HEK293 (cell line): ENCODE data around the gene NUMB.

Experiments
- CTCF ChIA-PET: fragments of 350-600 bp; formaldehyde crosslinking; extraction: SDS; loops from one replicate; lab custom pipeline; 2021; ENCODE audit warnings: antibody characterized with exemption; lab: Yijun Ruan, JAX
- POLR2A ChIA-PET: fragments of 300-600 bp; formaldehyde crosslinking; extraction: SDS; loops from one replicate; lab custom pipeline; 2020; ENCODE audit warnings: antibody characterized with exemption, inconsistent platforms; lab: Yijun Ruan, JAX
- H3K27ac ChIP-seq: fragments of 200-500 bp; sonication (Bioruptor generic); 2 replicates; pipeline ENCODE4 v1.5.1; 2014; ENCODE audit warnings: low read depth, low read length, control low read depth, inconsistent platforms; ENCODE audit errors: extremely low read depth
- H3K36me3 ChIP-seq, 2 experiments: fragments of 200-500 bp in 1 of 2; sonication (Bioruptor generic) in 1 of 2; 1 replicate in 1 of 2; 2 replicates in 1 of 2; pipeline ENCODE4 v1.5.1; 2014 to 2017; ENCODE audit warnings: inconsistent platforms in 2 of 2, low read length in 2 of 2; ENCODE audit not compliant: control insufficient read depth in 2 of 2, insufficient read depth in 1 of 2
- H3K4me1 ChIP-seq: fragments of 200-500 bp; sonication (Bioruptor generic); 2 replicates; pipeline ENCODE4 v1.5.1; 2014; ENCODE audit warnings: mild to moderate bottlenecking, low read length, inconsistent platforms; ENCODE audit not compliant: control insufficient read depth, insufficient read depth
- H3K4me3 ChIP-seq: 2 replicates; pipeline ENCODE4 v1.5.1; 2011; ENCODE audit warnings: low read depth, mild to moderate bottlenecking, control low read depth, low read length, moderate library complexity
- H3K9me3 ChIP-seq: fragments of 200-500 bp; sonication (Bioruptor generic); 2 replicates; pipeline ENCODE4 v1.5.1; 2014; ENCODE audit warnings: low read depth, low read length, inconsistent platforms; ENCODE audit not compliant: control insufficient read depth, insufficient read depth
- SCRT1 ChIP-seq: fragments of 450-650 bp; formaldehyde crosslinking; IDR thresholded peaks from 2 replicates; pipeline ENCODE4 v1.5.1; 2016; ENCODE audit warnings: missing biosample characterization, missing genetic modification characterization, borderline replicate concordance
- SCRT2 ChIP-seq: fragments of 450-650 bp; formaldehyde crosslinking; IDR thresholded peaks from 2 replicates; pipeline ENCODE4 v1.5.1; 2016; ENCODE audit warnings: missing biosample characterization, missing genetic modification characterization
- ZBTB11 ChIP-seq: fragments of 450-650 bp; formaldehyde crosslinking; conservative IDR thresholded peaks from 2 replicates; pipeline ENCODE4 v1.5.1; 2016; ENCODE audit warnings: low read depth, missing biosample characterization, missing genetic modification characterization
- ZNF112 ChIP-seq: fragments of 450-650 bp; formaldehyde crosslinking; IDR thresholded peaks from 2 replicates; pipeline ENCODE4 v1.5.0; 2017; ENCODE audit warnings: missing biosample characterization, missing genetic modification characterization
- ZNF155 ChIP-seq: fragments of 450-650 bp; formaldehyde crosslinking; IDR thresholded peaks from 2 replicates; pipeline ENCODE4 v1.5.1; 2016; ENCODE audit warnings: missing biosample characterization, missing genetic modification characterization
- ZNF19 ChIP-seq: fragments of 450-650 bp; formaldehyde crosslinking; IDR thresholded peaks from 2 replicates; pipeline ENCODE4; 2016; ENCODE audit warnings: missing biosample characterization, missing genetic modification characterization, low read depth
- ZNF354C ChIP-seq: fragments of 450-650 bp; formaldehyde crosslinking; IDR thresholded peaks from 2 replicates; pipeline ENCODE4 v1.5.1; 2016; ENCODE audit warnings: missing biosample characterization, missing genetic modification characterization, low read depth, borderline replicate concordance
- ZNF426 ChIP-seq: fragments of 450-650 bp; formaldehyde crosslinking; IDR thresholded peaks from 2 replicates; pipeline ENCODE4 v1.5.1; 2017; ENCODE audit warnings: missing biosample characterization, missing genetic modification characterization, mild to moderate bottlenecking, inconsistent platforms, moderate library complexity
- ZNF48 ChIP-seq: fragments of 450-650 bp; formaldehyde crosslinking; IDR thresholded peaks from 2 replicates; pipeline ENCODE4 v1.5.1; 2016; ENCODE audit warnings: missing biosample characterization, missing genetic modification characterization
- ZNF600 ChIP-seq: fragments of 450-650 bp; formaldehyde crosslinking; IDR thresholded peaks from 2 replicates; pipeline ENCODE4 v1.5.1; 2016; ENCODE audit warnings: missing biosample characterization, missing genetic modification characterization
- ZNF654 ChIP-seq: fragments of 450-650 bp; formaldehyde crosslinking; IDR thresholded peaks from 2 replicates; pipeline ENCODE4 v1.5.1; 2016; ENCODE audit warnings: low read depth, missing biosample characterization, missing genetic modification characterization
- ZNF664 ChIP-seq: fragments of 450-650 bp; formaldehyde crosslinking; IDR thresholded peaks from 2 replicates; pipeline ENCODE4 v1.5.1; 2016; ENCODE audit warnings: missing biosample characterization, missing genetic modification characterization
- ZNF701 ChIP-seq: fragments of 450-650 bp; formaldehyde crosslinking; IDR thresholded peaks from 2 replicates; pipeline ENCODE4 v1.5.1; 2016; ENCODE audit warnings: missing biosample characterization, missing genetic modification characterization
- ZNF792 ChIP-seq: fragments of 450-650 bp; formaldehyde crosslinking; IDR thresholded peaks from 2 replicates; pipeline ENCODE4 v1.5.1; 2016; ENCODE audit warnings: missing biosample characterization, missing genetic modification characterization
- ZSCAN30 ChIP-seq: fragments of 450-650 bp; IDR thresholded peaks from 2 replicates; pipeline ENCODE4 v1.5.1; 2018; ENCODE audit warnings: missing biosample characterization, mild to moderate bottlenecking, missing genetic modification characterization, moderate library complexity
- TF ChIP-seq, protein P1 (sequence below): fragments of 450-650 bp; formaldehyde crosslinking; IDR thresholded peaks from 2 replicates; pipeline ENCODE4 v1.5.1; 2016; ENCODE audit warnings: missing biosample characterization, missing genetic modification characterization
- TF ChIP-seq, protein P2 (sequence below): fragments of 450-650 bp; formaldehyde crosslinking; IDR thresholded peaks from 2 replicates; pipeline ENCODE4 v1.5.1; 2017; ENCODE audit warnings: missing biosample characterization, mild to moderate bottlenecking, missing genetic modification characterization, moderate library complexity

The NUMB gene

GRCh38 chr14:73472185-73473114 lies 14.1 kb upstream of the NUMB start (continued):
- TF ChIP-seq ZNF654 = peak; percentile 96
- no peak for TF ChIP-seq ZBTB11 (tag by site-specific recombination)
- TF ChIP-seq, protein P1, sequence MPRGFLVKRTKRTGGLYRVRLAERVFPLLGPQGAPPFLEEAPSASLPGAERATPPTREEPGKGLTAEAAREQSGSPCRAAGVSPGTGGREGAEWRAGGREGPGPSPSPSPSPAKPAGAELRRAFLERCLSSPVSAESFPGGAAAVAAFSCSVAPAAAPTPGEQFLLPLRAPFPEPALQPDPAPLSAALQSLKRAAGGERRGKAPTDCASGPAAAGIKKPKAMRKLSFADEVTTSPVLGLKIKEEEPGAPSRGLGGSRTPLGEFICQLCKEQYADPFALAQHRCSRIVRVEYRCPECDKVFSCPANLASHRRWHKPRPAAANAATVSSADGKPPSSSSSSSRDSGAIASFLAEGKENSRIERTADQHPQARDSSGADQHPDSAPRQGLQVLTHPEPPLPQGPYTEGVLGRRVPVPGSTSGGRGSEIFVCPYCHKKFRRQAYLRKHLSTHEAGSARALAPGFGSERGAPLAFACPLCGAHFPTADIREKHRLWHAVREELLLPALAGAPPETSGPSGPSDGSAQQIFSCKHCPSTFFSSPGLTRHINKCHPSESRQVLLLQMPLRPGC (tag by site-specific recombination) = no peak
- TF ChIP-seq ZNF664 = peak; percentile 95; the same call in 1 of the 2 replicates
- TF ChIP-seq ZNF19 (tag by site-specific recombination) = no peak
- peak; percentile 8; the same call in 1 of the 2 replicates for TF ChIP-seq ZSCAN30 (tag by site-specific recombination)
- TF ChIP-seq ZNF701 = no peak
- TF ChIP-seq ZNF112 = no peak
- TF ChIP-seq, protein P2, sequence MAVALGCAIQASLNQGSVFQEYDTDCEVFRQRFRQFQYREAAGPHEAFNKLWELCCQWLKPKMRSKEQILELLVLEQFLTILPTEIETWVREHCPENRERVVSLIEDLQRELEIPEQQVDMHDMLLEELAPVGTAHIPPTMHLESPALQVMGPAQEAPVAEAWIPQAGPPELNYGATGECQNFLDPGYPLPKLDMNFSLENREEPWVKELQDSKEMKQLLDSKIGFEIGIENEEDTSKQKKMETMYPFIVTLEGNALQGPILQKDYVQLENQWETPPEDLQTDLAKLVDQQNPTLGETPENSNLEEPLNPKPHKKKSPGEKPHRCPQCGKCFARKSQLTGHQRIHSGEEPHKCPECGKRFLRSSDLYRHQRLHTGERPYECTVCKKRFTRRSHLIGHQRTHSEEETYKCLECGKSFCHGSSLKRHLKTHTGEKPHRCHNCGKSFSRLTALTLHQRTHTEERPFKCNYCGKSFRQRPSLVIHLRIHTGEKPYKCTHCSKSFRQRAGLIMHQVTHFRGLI = no peak
- TF ChIP-seq ZNF600 (tag by site-specific recombination) = no peak
- TF ChIP-seq ZNF426 (tag by site-specific recombination) = no peak
- no peak for TF ChIP-seq ZNF155 (tag by site-specific recombination)

DNA sequence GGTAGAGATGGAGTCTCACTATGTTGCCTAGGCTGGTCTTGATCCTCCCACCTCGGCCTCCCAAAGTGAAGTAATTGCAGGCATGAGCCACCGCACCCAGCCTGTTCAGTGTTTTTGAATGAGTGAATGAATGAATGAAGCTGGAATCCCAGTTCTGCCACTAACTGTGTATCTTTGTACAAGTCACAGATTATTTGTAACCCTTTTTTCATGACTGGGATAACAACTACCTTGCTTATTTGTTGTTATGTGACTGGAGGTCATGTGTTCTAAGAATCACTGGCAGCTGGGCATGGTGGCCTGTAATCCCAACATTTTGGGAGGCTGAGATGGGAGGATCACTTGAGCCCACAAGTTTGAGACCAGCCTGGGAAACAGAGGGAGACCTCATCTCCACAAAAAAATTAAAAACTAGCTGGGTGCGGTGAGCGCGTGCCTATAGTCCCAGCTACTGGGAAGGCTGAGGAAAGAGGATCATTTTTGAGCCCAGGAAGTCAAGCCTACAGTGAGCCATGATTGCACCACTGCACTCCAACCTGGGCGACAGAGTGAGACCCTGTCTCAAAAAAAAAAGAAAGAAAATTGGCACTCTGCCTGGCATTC lies 13.3 kb upstream of the NUMB start:
- POLR2A ChIA-PET = interaction anchor here (0.6 to 1.2 kb wide), 4 partner anchors 13 to 605 kb away, joined by 3 to 4 read pairs (median 4); partner anchors contain the start of genes NUMB, PSEN1 and RIOX1
- TF ChIP-seq ZNF354C (tag by site-specific recombination) = no peak
- peak; percentile 97; the same call in 1 of the 2 replicates for TF ChIP-seq ZNF792 (tag by site-specific recombination)
- no peak for TF ChIP-seq ZNF48 (tag by site-specific recombination)
- TF ChIP-seq SCRT1 (tag by site-specific recombination) = peak; percentile 98; the same call in 1 of the 2 replicates
- TF ChIP-seq SCRT2 = 0 out of 2 replicates have a peak, but pooled peaks have one; percentile 98

More for the DNA sequence above, 13.3 kb upstream of the NUMB start:
- Histone ChIP-seq H3K9me3 (no peaks in the 10 kb centered on the region), H3K4me1 (no peaks in the 10 kb centered on the region), H3K27ac (no peak overlapping the region), H3K36me3 (no peaks in the 10 kb centered on the region), H3K4me3 (no peak overlapping the region)
- CTCF ChIA-PET = interaction anchor here (0.6 to 6.1 kb wide), 39 partner anchors 8 to 759 kb away, joined by 3 to 85 read pairs (median 5); partner anchors contain the start of gene NUMB
